C4-2B (cell line): ENCODE measurements around the gene ZNF576.

Experiments
- H3K27ac ChIP-seq: fragments of 450-650 bp; 2 replicates; pipeline ENCODE4 v1.5.1; 2017
- CTCF ChIP-seq: fragments of 450-650 bp; conservative IDR thresholded peaks from 2 replicates; pipeline ENCODE4 v1.5.1; 2017; ENCODE audit warnings: mild to moderate bottlenecking
- ZFX ChIP-seq: fragments of 450-650 bp; IDR thresholded peaks from 2 replicates; pipeline ENCODE4 v1.6.1; 2017

The ZNF576 gene

GRCh38 chr19:43606569-43607229, 10.3 kb downstream of the ZNF576 start:
- no peak overlapping the region for H3K27ac ChIP-seq
- TF ChIP-seq CTCF (no peak), ZFX (no peak)

GRCh38 chr19:43607238-43608205, 11.1 kb downstream of the ZNF576 start:
- TF ChIP-seq ZFX (no peak), CTCF (no peak)
- H3K27ac ChIP-seq = no peak overlapping the region

GRCh38 chr19:43609872-43610271, 13.5 kb downstream of the ZNF576 start:
- H3K27ac ChIP-seq = no peak overlapping the region
- TF ChIP-seq ZFX (no peak), CTCF (no peak)

GRCh38 chr19:43610493-43610892, 14.1 kb downstream of the ZNF576 start:
- no peak for TF ChIP-seq CTCF

GRCh38 chr19:43611788-43612187, 15.4 kb downstream of the ZNF576 start, which contains the start of gene SRRM5:
Gene SRRM5 (plus strand): TSS chr19:43612088. CDS start chr19:43612122, 34 bp downstream.
- H3K27ac ChIP-seq = no peak within 1 kb of the TSS
- TF ChIP-seq ZFX (no peak), CTCF (no peak)

More at GRCh38 chr19:43610493-43610892, 14.1 kb downstream of the ZNF576 start:
- no peak overlapping the region for H3K27ac ChIP-seq

GRCh38 chr19:43612374-43612773, 16.0 kb downstream of the ZNF576 start:
- no peak overlapping the region for H3K27ac ChIP-seq
- TF ChIP-seq ZFX (no peak), CTCF (no peak)

- no peak overlapping the region for H3K27ac ChIP-seq
- TF ChIP-seq CTCF = no peak
- TF ChIP-seq ZFX = no peak
These were observed 19.9 kb downstream of the ZNF576 start for GRCh38 chr19:43616306-43616705.
